Activated CD8-positive, alpha-beta T cell treated with anti-CD3 and anti-CD28 coated beads for 36 hours (primary cell): ENCODE results near the gene DAPK2. TPM values are rescaled to one million over a fixed set of nuclear protein-coding genes. Genes with fewer than 3 reads are reported as not detected.

Experiments
- ATAC-seq: fragments of 200-7000 bp; cut with Tn5 transposase; one replicate; pipeline ENCODE4 v1.10.0; 2021; ENCODE audit warnings: mild to moderate bottlenecking, moderate library complexity
- CTCF ChIA-PET: fragments of 350-600 bp; sonication (Branson Sonifier 250); formaldehyde crosslinking; loops from one replicate; lab custom pipeline; 2021; ENCODE audit warnings: antibody characterized with exemption; lab: Charles Lee
- POLR2A ChIA-PET: fragments of 350-600 bp; sonication (Branson Sonifier 250); formaldehyde crosslinking; loops from one replicate; lab custom pipeline; 2021; ENCODE audit warnings: antibody characterized with exemption; lab: Charles Lee
- DNase-seq: peaks from one replicate; pipeline ENCODE4 v3.0.0-alpha.2; 2020
- H3K27ac Mint-ChIP-seq: one replicate; pipeline ENCODE4 v1.8.0; 2021; ENCODE audit warnings: mild to moderate bottlenecking, mixed read lengths
- H3K27me3 Mint-ChIP-seq: one replicate; pipeline ENCODE4 v1.8.0; 2021; ENCODE audit warnings: mixed read lengths
- H3K36me3 Mint-ChIP-seq: one replicate; pipeline ENCODE4 v1.8.0; 2021; ENCODE audit warnings: low read depth, mixed read lengths
- H3K4me1 Mint-ChIP-seq: one replicate; pipeline ENCODE4 v1.8.0; 2021; ENCODE audit warnings: low read depth, mixed read lengths
- H3K4me3 Mint-ChIP-seq: one replicate; pipeline ENCODE4 v1.8.0; 2021; ENCODE audit warnings: mild to moderate bottlenecking, moderate library complexity, mixed read lengths
- H3K9me3 Mint-ChIP-seq: one replicate; pipeline ENCODE4 v1.8.0; 2021; ENCODE audit warnings: mixed read lengths
- intact Hi-C: fragments of 100-400 bp; cut with micrococcal nuclease; formaldehyde crosslinking; loops from one replicate; pipeline ENCODE4 v1.10.0; 2022
- total RNA-seq, 2 experiments: library from RNA; stranded (reverse); gene quantifications; one replicate each; pipeline ENCODE4 v1.2.3, GENCODE V29; 2021
- TF ChIP-seq, protein P1 (sequence below): fragments of 200-600 bp; IDR thresholded peaks from one replicate; pipeline ENCODE4 v1.8.0; 2022; ENCODE audit warnings: antibody characterized with exemption, mild to moderate bottlenecking

DAPK2 gene
- total RNA-seq, 2 experiments from 2014 or later = 1.2 to 1.5 TPM

DNA sequence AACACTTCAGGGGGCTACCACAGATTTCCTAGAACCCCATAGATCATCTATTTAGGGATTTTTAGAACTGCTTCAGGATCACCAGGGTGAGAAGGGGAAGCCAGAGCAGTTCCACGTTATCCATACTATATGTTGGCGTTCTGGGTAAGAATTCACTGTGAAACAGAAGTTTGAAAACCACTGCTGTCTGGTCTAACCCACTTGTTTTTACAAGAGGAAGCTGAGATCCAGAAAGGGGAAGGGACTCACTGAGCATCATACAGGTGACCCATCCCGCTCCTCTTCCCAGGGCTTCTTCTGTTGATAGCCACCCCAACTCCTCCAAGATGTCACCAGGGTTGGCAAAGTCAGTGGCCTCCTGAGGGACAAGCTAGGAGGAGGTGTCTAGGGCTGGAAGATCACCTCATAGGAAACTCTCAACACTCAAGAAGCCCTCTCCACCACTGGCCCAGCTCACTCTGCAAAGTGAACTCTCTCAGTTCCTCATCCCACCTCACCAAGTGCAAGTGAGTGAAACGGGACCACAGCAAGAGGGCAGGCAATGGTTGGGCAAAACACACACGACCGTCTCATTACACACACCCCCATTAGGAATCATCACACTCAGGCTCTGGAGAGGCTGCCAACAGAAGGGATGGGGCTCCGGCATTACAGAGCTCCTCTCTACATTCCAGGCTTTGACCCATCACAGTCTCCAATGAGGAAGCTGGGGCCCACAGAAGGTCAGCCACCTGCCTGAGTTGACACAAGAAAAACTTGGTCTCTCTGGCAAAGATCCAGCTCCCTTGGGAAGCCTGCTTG, 1.8 kb downstream of the DAPK2 start:
- POLR2A ChIA-PET = interaction anchor here (0.8 kb wide), 1 partner anchor 35 kb away, joined by 3 read pairs; no protein-coding TSS in a partner anchor
- ATAC-seq (no peak), DNase-seq (no peak)
- peaks cover 5% of the 10 kb centered on the region for H3K4me1 Mint-ChIP-seq
- H3K36me3 Mint-ChIP-seq = no peaks in the 10 kb centered on the region
- H3K27me3 Mint-ChIP-seq = peaks cover 11% of the 10 kb centered on the region
- peak overlapping the region; percentile 53 for H3K4me3 Mint-ChIP-seq
- no peak overlapping the region for H3K27ac Mint-ChIP-seq
- no peaks in the 10 kb centered on the region for H3K9me3 Mint-ChIP-seq
- intact Hi-C loops = loop anchor here (10.0 kb wide), 2 partner anchors 100 to 220 kb away; no protein-coding TSS in a partner anchor
- CTCF ChIA-PET = interaction anchor here (0.7 to 4.5 kb wide), 10 partner anchors 9 to 292 kb away, joined by 3 to 73 read pairs (median 12); no protein-coding TSS in a partner anchor
- TF ChIP-seq, protein P1, sequence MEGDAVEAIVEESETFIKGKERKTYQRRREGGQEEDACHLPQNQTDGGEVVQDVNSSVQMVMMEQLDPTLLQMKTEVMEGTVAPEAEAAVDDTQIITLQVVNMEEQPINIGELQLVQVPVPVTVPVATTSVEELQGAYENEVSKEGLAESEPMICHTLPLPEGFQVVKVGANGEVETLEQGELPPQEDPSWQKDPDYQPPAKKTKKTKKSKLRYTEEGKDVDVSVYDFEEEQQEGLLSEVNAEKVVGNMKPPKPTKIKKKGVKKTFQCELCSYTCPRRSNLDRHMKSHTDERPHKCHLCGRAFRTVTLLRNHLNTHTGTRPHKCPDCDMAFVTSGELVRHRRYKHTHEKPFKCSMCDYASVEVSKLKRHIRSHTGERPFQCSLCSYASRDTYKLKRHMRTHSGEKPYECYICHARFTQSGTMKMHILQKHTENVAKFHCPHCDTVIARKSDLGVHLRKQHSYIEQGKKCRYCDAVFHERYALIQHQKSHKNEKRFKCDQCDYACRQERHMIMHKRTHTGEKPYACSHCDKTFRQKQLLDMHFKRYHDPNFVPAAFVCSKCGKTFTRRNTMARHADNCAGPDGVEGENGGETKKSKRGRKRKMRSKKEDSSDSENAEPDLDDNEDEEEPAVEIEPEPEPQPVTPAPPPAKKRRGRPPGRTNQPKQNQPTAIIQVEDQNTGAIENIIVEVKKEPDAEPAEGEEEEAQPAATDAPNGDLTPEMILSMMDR = no peak

DNA sequence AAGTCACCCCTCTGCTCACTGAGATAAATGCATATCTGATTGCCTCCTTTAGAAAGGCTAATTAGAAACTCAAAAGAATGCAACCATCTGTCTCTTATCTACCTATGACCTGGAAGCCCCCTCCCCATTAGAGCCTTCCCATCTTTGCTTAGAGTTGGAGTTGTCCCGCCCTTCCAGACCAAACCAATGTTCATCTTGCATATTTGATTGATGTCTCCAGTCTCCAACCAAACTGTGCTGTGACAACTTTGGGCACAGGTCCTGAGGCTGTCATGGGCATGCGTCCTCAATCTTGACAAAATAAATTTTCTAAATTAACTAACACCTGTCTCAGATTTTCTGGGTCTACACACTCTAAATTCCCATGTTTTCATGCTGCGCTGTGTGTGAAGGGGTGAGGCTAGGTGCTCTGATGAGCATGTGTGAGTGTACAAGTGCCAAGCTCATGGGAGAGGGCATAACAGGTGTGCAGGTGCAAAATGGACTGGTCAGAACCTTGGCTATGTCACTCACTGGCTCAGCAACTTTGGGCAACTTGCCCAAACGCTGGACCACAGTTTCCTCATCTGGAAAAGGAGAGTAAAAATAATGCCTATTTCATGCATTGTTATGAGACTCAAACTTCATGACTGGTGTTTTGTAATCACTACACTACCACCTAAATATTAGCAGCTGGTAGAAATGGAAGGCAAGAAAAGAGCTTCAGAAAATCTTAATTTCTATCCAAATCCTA, 7.2 kb downstream of the DAPK2 start:
- H3K27ac Mint-ChIP-seq = no peak overlapping the region
- DNase-seq (no peak), ATAC-seq (no peak)
- no peaks in the 10 kb centered on the region for H3K9me3 Mint-ChIP-seq
- TF ChIP-seq, protein P1 = no peak
- H3K4me1 Mint-ChIP-seq = no peaks in the 10 kb centered on the region
- H3K36me3 Mint-ChIP-seq = no peaks in the 10 kb centered on the region
- CTCF ChIA-PET = interaction anchor here (0.8 to 1.4 kb wide), 2 partner anchors 93 to 287 kb away, joined by 3 to 4 read pairs; no protein-coding TSS in a partner anchor
- H3K4me3 Mint-ChIP-seq = no peak overlapping the region
- peaks cover 1% of the 10 kb centered on the region for H3K27me3 Mint-ChIP-seq
- intact Hi-C loops = no loop called here
- POLR2A ChIA-PET = no interaction called here

DNA sequence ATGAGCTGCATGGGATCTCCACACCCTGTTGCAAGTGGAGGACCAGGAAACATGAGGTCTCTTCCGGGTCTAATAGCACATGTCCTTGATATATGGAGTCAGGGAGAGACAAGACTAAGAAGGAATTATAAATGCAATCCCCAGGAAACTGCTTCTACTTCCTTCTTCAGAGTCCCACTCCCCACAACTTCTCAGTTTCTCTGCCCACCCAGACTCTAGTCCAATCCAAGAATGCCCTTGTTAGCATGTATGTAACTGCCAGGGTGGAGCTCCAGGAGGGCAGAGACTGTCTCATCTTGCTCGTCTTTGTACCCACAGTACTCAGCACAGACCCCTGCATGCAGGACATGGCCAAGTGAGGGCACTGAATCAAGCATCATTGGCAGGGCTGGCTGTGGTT, 8.3 kb downstream of the DAPK2 start:
- intact Hi-C loops = no loop called here
- Mint-ChIP-seq H3K9me3 (no peaks in the 10 kb centered on the region), H3K27ac (no peak overlapping the region), H3K27me3 (no peaks in the 10 kb centered on the region), H3K4me3 (no peak overlapping the region), H3K4me1 (peaks cover 2% of the 10 kb centered on the region), H3K36me3 (no peaks in the 10 kb centered on the region)
- ChIA-PET POLR2A (interaction anchor here (1.0 kb wide), 1 partner anchor 187 kb away, joined by 3 read pairs; no protein-coding TSS in a partner anchor), CTCF (no interaction called here)
- no peak for DNase-seq
- TF ChIP-seq, protein P1 = no peak
- ATAC-seq = no peak

DNA sequence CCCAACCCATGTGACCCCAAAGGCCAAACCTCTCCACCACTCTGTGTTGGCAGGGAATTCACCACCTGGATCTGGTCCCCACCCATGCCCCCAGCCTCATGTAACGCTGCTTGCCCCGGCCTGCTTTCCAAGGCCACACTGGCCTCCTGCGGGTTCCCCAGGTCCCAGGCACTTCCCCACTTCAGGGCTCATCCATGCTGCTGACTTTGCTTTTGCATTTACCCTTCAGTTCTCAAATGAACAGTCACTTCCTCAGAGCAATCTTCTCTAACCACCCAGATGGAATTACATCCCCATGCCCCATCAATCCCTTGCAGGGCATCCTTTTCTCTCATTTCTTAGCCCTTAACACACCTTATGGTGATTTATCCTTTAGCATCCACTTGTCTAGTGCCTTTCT, 9.2 kb downstream of the DAPK2 start:
- POLR2A ChIA-PET = interaction anchor here (1.0 kb wide), 1 partner anchor 186 kb away, joined by 3 read pairs; no protein-coding TSS in a partner anchor
- Mint-ChIP-seq H3K4me3 (no peak overlapping the region), H3K27ac (no peak overlapping the region), H3K36me3 (no peaks in the 10 kb centered on the region), H3K27me3 (no peaks in the 10 kb centered on the region), H3K4me1 (peaks cover 5% of the 10 kb centered on the region), H3K9me3 (no peaks in the 10 kb centered on the region)
- intact Hi-C loops = no loop called here
- ATAC-seq (no peak), DNase-seq (no peak)
- TF ChIP-seq, protein P1 = no peak
- CTCF ChIA-PET = interaction anchor here (0.6 to 4.8 kb wide), 3 partner anchors 8 to 15 kb away, joined by 3 to 27 read pairs (median 4); partner anchors contain the start of gene DAPK2
